Liver (tissue), 3 donors: ENCODE measurements around the gene NUTM2F.

Experiments
- EGR1 ChIP-seq, 2 donors: IDR thresholded peaks; 2 replicates each; pipeline ENCODE4 v1.6.1; 2016 to 2018; ENCODE audit warnings: antibody characterized with exemption in 2 of 2, low read depth in 2 of 2
- FOXA1 ChIP-seq: IDR thresholded peaks from 2 replicates; pipeline ENCODE4 v1.6.1; 2016; ENCODE audit warnings: antibody characterized with exemption
- JUND ChIP-seq, 2 donors: IDR thresholded peaks; 2 replicates each; pipeline ENCODE4 v1.6.1; 2016; ENCODE audit warnings: antibody characterized with exemption in 2 of 2
- MAX ChIP-seq: IDR thresholded peaks from 2 replicates; pipeline ENCODE4 v1.6.1; 2016; ENCODE audit warnings: antibody characterized with exemption
- NR2F2 ChIP-seq: IDR thresholded peaks from 2 replicates; pipeline ENCODE4 v1.6.1; 2016; ENCODE audit warnings: antibody characterized with exemption
- RAD21 ChIP-seq, 2 donors: IDR thresholded peaks; 2 replicates each; pipeline ENCODE4 v1.6.1; 2016; ENCODE audit warnings: antibody characterized with exemption in 2 of 2, mild to moderate bottlenecking in 2 of 2
- REST ChIP-seq: IDR thresholded peaks from 2 replicates; pipeline ENCODE4 v1.6.1; 2016; ENCODE audit warnings: antibody characterized with exemption, mild to moderate bottlenecking
- YY1 ChIP-seq: IDR thresholded peaks from 2 replicates; pipeline ENCODE4 v1.6.1; 2016; ENCODE audit warnings: antibody characterized with exemption, mild to moderate bottlenecking
- ZBTB33 ChIP-seq: IDR thresholded peaks from 2 replicates; pipeline ENCODE4 v1.6.1; 2016; ENCODE audit warnings: antibody characterized with exemption
- TF ChIP-seq, protein P1 (sequence below): fragments of 150-350 bp; IDR thresholded peaks from 2 replicates; pipeline ENCODE4 v1.5.1; 2017; ENCODE audit warnings: improper control_type of control experiment, low read depth, low read length; ENCODE audit not compliant: missing input control
- donor health status: healthy.
- donor health status: healthy.

DNA sequence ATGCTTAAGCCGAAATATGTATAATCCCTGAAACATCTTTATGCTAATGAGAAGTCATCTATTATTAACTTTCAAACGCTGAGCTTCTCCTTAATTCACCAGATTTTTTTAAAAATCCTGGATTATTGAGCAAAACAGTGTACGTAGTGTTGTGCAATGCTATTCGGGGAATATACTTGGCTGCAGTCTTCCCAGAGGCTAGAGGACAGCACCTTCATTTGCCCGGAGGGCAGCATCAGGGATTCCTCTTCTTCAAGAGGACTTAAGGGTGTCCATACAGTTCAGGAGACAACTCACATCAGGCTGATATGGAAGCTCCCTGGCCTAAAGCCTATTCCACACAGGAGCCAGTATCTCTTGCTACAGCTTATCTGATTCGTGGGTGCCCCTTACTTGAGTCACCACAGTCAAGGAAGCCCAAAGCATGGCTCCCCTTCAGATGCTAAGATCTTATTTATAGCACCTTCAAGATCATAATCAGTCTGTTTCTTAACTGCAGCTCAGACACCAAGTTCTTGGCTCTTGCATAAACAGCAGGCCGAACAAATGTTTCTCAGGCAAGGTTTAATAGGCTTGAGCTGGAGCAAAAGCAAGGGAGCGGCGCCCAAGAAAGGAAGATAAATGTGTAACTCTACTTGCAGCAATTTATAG is 29.4 kb downstream of the NUTM2F start:
- TF ChIP-seq, protein P1, sequence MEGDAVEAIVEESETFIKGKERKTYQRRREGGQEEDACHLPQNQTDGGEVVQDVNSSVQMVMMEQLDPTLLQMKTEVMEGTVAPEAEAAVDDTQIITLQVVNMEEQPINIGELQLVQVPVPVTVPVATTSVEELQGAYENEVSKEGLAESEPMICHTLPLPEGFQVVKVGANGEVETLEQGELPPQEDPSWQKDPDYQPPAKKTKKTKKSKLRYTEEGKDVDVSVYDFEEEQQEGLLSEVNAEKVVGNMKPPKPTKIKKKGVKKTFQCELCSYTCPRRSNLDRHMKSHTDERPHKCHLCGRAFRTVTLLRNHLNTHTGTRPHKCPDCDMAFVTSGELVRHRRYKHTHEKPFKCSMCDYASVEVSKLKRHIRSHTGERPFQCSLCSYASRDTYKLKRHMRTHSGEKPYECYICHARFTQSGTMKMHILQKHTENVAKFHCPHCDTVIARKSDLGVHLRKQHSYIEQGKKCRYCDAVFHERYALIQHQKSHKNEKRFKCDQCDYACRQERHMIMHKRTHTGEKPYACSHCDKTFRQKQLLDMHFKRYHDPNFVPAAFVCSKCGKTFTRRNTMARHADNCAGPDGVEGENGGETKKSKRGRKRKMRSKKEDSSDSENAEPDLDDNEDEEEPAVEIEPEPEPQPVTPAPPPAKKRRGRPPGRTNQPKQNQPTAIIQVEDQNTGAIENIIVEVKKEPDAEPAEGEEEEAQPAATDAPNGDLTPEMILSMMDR = no peak
- TF ChIP-seq YY1 (no peak), MAX (no peak), FOXA1 (no peak), JUND (IDR thresholded peaks at IDR 0.05) (no peak), NR2F2 (no peak), ZBTB33 (no peak), REST (no peak), EGR1 (IDR thresholded peaks at IDR 0.05; ENCODE audit: low read depth in 2 of 2) (no peak), RAD21 (IDR thresholded peaks at IDR 0.05) (no peak)
